CD4-positive, alpha-beta memory T cell (primary cell): ENCODE measurements around the gene CCAR1. TPM values are rescaled to one million over a fixed set of nuclear protein-coding genes. Genes with fewer than 3 reads are reported as not detected.
"Not testable (repeated sequence)": the region's sequence is repeated elsewhere in the genome, so short reads cannot be mapped to it uniquely, and the experiment has no call there.

Experiments used
- CTCF ChIA-PET: fragments of 350-600 bp; sonication (Branson Sonifier 250); formaldehyde crosslinking; loops from one replicate; lab custom pipeline; 2021; ENCODE audit warnings: inconsistent platforms; ENCODE audit not compliant: partially characterized antibody; lab: Charles Lee
- POLR2A ChIA-PET: fragments of 350-600 bp; sonication (Branson Sonifier 250); formaldehyde crosslinking; loops from one replicate; lab custom pipeline; 2021; ENCODE audit not compliant: partially characterized antibody; lab: Charles Lee
- DNase-seq, 5 donors: peaks; one replicate each; pipeline versions ENCODE4 v3.0.0 to v3.0.0-alpha.2; 2020 to 2022; ENCODE audit warnings: mixed read lengths in 1 of 5
- H3K27ac ChIP-seq: one replicate; pipeline ENCODE4 v1.7.0; 2013; ENCODE audit warnings: low read depth, low read length
- H3K27me3 ChIP-seq: 2 replicates; pipeline ENCODE4 v1.7.0; 2013; ENCODE audit warnings: mild to moderate bottlenecking, low read length, moderate library complexity; ENCODE audit not compliant: insufficient read depth
- H3K36me3 ChIP-seq: 2 replicates; pipeline ENCODE4 v1.7.0; 2013; ENCODE audit warnings: mild to moderate bottlenecking, low read length, moderate library complexity; ENCODE audit not compliant: insufficient read depth
- H3K4me1 ChIP-seq: 2 replicates; pipeline ENCODE4 v1.7.0; 2013; ENCODE audit warnings: mild to moderate bottlenecking, low read length, moderate library complexity; ENCODE audit not compliant: insufficient read depth
- H3K4me3 ChIP-seq, 2 donors: one replicate each; pipeline ENCODE4 v1.7.0; 2013; ENCODE audit warnings: low read length in 2 of 2, mild to moderate bottlenecking in 1 of 2
- H3K9me3 ChIP-seq, 2 donors: one replicate each; pipeline ENCODE4 v1.7.0; 2013; ENCODE audit warnings: low read length in 2 of 2, control low read depth in 1 of 2; ENCODE audit not compliant: control insufficient read depth in 1 of 2
- H3K27ac Mint-ChIP-seq, 7 donors: one replicate each; pipeline ENCODE4 v1.8.0; 2020 to 2021; ENCODE audit warnings: mixed read lengths in 7 of 7, mild to moderate bottlenecking in 6 of 7, inconsistent platforms in 3 of 7, moderate library complexity in 3 of 7
- H3K27me3 Mint-ChIP-seq, 2 donors: one replicate each; pipeline ENCODE4 v1.8.0; 2020 to 2021; ENCODE audit warnings: mixed read lengths in 2 of 2
- H3K36me3 Mint-ChIP-seq, 2 donors: one replicate each; pipeline ENCODE4 v1.8.0; 2020 to 2021; ENCODE audit warnings: mixed read lengths in 2 of 2, inconsistent platforms in 1 of 2, mild to moderate bottlenecking in 1 of 2
- H3K4me1 Mint-ChIP-seq, 4 donors: one replicate each; pipeline ENCODE4 v1.8.0; 2020 to 2021; ENCODE audit warnings: mixed read lengths in 4 of 4, mild to moderate bottlenecking in 1 of 4
- H3K4me3 Mint-ChIP-seq, 8 donors: one replicate each; pipeline ENCODE4 v1.8.0; 2020 to 2021; ENCODE audit warnings: mixed read lengths in 8 of 8, mild to moderate bottlenecking in 7 of 8, moderate library complexity in 6 of 8, inconsistent platforms in 3 of 8
- H3K9me3 Mint-ChIP-seq, 8 donors: one replicate each; pipeline ENCODE4 v1.8.0; 2020 to 2021; ENCODE audit warnings: mixed read lengths in 8 of 8, mild to moderate bottlenecking in 5 of 8, inconsistent platforms in 3 of 8, moderate library complexity in 1 of 8
- intact Hi-C: fragments of 100-400 bp; cut with micrococcal nuclease; formaldehyde crosslinking; loops from one replicate; pipeline ENCODE4 v1.15.1; 2023
- polyA plus RNA-seq, 2 donors: library from polyadenylated mRNA; unstranded; fragments of 300-500 nt; fragmentation: Illumina TruSeq; gene quantifications; one replicate each; pipeline ENCODE4 v1.2.3, GENCODE V29; 2021
- total RNA-seq, 2 experiments: library from RNA; stranded (reverse); gene quantifications; one replicate each; pipeline ENCODE4 v1.2.3, GENCODE V29; 2021

The CCAR1 gene
- total and polyA plus RNA-seq, 4 experiments from 2014 or later = 25.9 to 97.3 (median 74.1) TPM

DNA sequence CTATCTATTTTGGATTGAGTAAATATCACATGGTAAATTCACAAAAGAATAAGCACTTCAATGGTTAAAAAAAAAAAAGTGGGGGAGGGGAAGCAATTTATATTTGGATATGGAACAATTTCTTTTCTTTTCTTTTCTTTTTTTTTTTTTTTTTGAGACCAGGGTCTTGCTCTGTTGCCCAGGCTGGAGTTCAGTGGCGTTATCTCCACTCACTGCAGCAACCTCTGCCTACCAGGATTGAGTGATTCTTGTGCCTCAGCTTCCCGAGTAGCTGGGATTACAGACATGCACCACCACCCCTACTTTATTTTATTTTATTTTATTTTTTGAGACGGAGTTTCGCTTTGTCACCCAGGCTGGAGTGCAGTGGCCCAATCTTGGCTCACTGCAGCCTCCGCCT, 12.1 kb upstream of the CCAR1 start:
- H3K27ac ChIP-seq, H3K9me3 ChIP-seq, H3K36me3 ChIP-seq, POLR2A ChIA-PET, H3K27ac Mint-ChIP-seq, CTCF ChIA-PET, H3K27me3 Mint-ChIP-seq, H3K4me3 Mint-ChIP-seq, H3K36me3 Mint-ChIP-seq, H3K9me3 Mint-ChIP-seq, DNase-seq, intact Hi-C loops, H3K4me1 Mint-ChIP-seq, H3K4me3 ChIP-seq, H3K27me3 ChIP-seq, H3K4me1 ChIP-seq: not testable (repeated sequence)

DNA sequence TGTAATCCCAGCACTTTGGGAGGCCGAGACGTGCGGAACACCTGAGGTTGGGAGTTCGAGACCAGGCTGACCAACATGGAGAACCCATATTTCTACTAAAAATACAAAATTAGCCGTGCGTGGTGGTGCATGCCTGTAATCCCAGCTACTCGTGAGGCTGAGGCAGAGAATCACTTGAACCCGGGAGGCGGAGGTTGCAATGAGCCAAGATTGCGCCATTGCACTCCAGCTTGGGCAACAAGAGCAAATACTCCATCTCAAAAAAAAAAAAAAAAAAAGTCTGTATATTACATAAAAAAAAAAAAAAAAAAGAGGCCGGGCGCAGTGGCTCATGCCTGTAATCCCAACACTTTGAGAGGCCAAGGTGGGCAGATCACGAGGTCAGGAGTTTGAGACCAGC, 8.0 kb upstream of the CCAR1 start:
- H3K27me3 ChIP-seq, H3K9me3 ChIP-seq, H3K4me3 Mint-ChIP-seq, H3K36me3 ChIP-seq, H3K27me3 Mint-ChIP-seq, H3K4me3 ChIP-seq, H3K36me3 Mint-ChIP-seq, POLR2A ChIA-PET, H3K27ac ChIP-seq, H3K4me1 Mint-ChIP-seq, H3K9me3 Mint-ChIP-seq, intact Hi-C loops, H3K27ac Mint-ChIP-seq, H3K4me1 ChIP-seq, DNase-seq: not testable (repeated sequence)
- CTCF ChIA-PET = interaction anchor here (0.7 kb wide), 1 partner anchor 158 kb away, joined by 4 read pairs; no protein-coding TSS in a partner anchor

DNA sequence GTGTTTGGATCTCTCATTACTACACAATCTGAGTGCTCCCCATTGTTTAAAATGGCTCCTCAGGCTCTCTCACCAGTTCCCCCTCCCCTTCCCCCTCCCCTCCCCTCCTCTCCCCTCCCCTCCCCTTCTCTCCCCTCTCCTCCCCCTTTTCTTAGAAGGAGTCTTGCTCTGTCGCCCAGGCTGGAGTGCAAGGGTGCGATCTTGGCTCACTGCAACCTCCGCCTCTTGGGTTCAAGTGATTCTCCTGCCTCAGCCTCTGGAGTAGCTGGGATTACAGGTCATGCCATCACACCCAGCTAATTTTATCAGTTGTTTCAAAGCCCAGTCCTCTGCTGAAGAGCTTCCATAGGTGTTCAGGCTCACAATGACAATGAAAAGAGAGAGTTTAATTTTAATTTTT, 3.6 kb upstream of the CCAR1 start:
- Histone ChIP-seq H3K36me3 (no peaks in the 10 kb centered on the region), H3K4me1 (peaks cover 6% of the 10 kb centered on the region), H3K27ac (no peak overlapping the region), H3K9me3 (no peaks in the 10 kb centered on the region), H3K4me3 (no peak overlapping the region), H3K27me3 (no peaks in the 10 kb centered on the region)
- ChIA-PET POLR2A (no interaction called here), CTCF (no interaction called here)
- Mint-ChIP-seq H3K27me3 (no peaks in the 10 kb centered on the region), H3K4me1 (peaks cover 10 to 19% (median 12%) of the 10 kb centered on the region in 4 donors), H3K9me3 (no peaks in the 10 kb centered on the region), H3K27ac (peak overlapping the region in 1 of 7 donors; percentile 67), H3K36me3 (peaks cover 5 to 10% of the 10 kb centered on the region in 2 donors), H3K4me3 (no peak overlapping the region)
- intact Hi-C loops = no loop called here
- DNase-seq = no peak

DNA sequence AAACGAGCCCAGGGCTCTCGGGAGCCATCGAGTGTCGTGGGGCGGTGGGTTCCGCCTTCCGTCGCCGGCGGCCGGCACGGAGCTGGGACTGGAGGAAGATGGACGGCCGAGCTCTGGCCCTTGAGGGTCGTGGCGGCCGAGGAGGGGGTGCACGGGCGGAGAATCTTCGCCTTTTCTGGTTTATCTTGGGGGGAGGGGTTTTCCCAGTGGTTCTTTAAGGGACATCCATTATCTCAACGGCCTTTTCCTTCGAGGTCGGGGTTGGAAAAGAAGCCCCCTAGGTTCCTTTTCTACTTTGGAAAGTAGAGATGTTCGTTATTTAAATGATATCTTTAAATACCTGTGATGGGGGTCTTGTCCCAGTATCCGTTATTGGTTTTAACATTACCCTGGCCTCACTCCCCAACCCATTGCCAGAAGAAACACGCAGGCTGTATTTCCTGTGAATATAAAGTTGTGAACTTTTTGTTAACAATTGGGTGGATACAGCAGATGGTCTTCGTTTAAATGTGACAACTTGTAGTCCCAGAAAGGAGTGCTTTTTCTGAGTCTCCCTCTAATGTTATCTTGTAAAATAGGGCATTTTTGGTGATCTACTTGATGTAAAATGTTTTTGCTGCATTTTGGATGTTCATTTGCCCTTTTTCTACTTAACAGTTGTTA, 765 bp downstream of the CCAR1 start:
- Mint-ChIP-seq H3K27ac (peak overlapping the region; percentile 81 to 100 (median 98)), H3K4me1 (peaks cover 13 to 23% (median 16%) of the 10 kb centered on the region in 4 donors), H3K36me3 (peaks cover 17 to 31% of the 10 kb centered on the region in 2 donors), H3K4me3 (peak overlapping the region; percentile 91 to 99 (median 98)), H3K9me3 (no peaks in the 10 kb centered on the region), H3K27me3 (no peaks in the 10 kb centered on the region)
- DNase-seq = peak in 4 of 5 donors; percentile 3 to 25 (median 7)
- peaks cover 12% of the 10 kb centered on the region for H3K36me3 ChIP-seq
- H3K9me3 ChIP-seq = no peaks in the 10 kb centered on the region
- peak overlapping the region; percentile 94 for H3K27ac ChIP-seq
- peaks cover 10% of the 10 kb centered on the region for H3K4me1 ChIP-seq
- intact Hi-C loops = loop anchor here (1.0 to 10.0 kb wide), 8 partner anchors 167 to 957 kb away; partner anchors contain the start of genes DDX50, HERC4, SIRT1 and SLC25A16
- no peaks in the 10 kb centered on the region for H3K27me3 ChIP-seq
- POLR2A ChIA-PET = interaction anchor here (1.0 to 1.5 kb wide), 6 partner anchors 10 to 390 kb away, joined by 3 to 9 read pairs (median 4); partner anchors contain the start of genes DDX21 and HNRNPH3
- H3K4me3 ChIP-seq = peak overlapping the region; percentile 26 to 84
- CTCF ChIA-PET = interaction anchor here (3.0 kb wide), 1 partner anchor 171 kb away, joined by 14 read pairs; no protein-coding TSS in a partner anchor

DNA sequence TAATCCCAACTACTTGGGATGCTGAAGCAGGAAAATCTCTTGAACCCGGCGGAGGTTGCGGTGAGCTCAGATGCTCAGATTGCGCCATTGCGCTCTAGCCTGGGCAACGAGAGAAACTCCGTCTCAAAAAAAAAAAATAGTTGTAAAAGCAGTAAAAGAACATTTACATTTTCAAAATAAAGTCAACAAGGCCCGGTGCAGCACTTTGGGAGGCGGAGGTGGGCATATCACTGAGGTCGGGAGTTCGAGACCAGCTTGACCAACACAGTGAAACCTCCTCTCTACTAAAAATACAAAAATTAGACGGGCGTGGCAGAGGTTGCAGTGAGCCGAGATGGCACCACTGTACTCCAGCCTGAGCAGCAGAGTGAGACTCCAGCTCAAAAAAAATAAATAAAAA, 4.0 kb downstream of the CCAR1 start:
- POLR2A ChIA-PET = no interaction called here

DNA sequence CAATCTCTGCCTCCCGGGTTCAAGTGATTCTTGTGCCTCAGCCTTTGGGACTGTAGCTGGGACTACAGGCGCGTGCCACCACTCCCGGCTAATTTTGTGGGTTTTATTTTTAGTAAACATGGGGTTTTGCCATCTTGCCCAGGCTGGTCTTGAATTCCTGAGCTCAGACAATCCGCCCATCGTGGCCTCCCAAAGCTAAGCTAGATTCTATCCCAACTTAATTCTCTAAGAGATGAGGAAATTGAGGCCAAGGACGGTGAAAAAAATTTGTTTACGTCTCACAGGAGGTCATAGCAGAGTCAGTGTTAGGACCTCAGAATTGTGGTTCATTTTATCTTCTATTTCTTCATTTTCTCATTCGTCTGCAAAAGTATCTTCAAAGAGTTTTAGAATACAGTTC, 6.1 kb downstream of the CCAR1 start:
- POLR2A ChIA-PET = interaction anchor here (1.0 kb wide), 1 partner anchor 395 kb away, joined by 4 read pairs; the partner anchor contains the start of gene HNRNPH3
- no peak overlapping the region for H3K4me3 ChIP-seq
- H3K27me3 ChIP-seq = no peaks in the 10 kb centered on the region
- peaks cover 33 to 57% of the 10 kb centered on the region in 2 donors for H3K36me3 Mint-ChIP-seq
- no peak overlapping the region for H3K4me3 Mint-ChIP-seq
- H3K27ac Mint-ChIP-seq = peak overlapping the region in 1 of 7 donors; percentile 53
- no peaks in the 10 kb centered on the region for H3K9me3 ChIP-seq
- H3K36me3 ChIP-seq = peaks cover 33% of the 10 kb centered on the region
- H3K27ac ChIP-seq = no peak overlapping the region
- no peak for DNase-seq
- peaks cover 5 to 20% (median 9%) of the 10 kb centered on the region in 4 donors for H3K4me1 Mint-ChIP-seq
- no peaks in the 10 kb centered on the region for H3K27me3 Mint-ChIP-seq
- H3K4me1 ChIP-seq = peaks cover 11% of the 10 kb centered on the region
- intact Hi-C loops = loop anchor here (10.0 kb wide), 3 partner anchors 172 to 842 kb away; partner anchors contain the start of genes HERC4 and SIRT1
- H3K9me3 Mint-ChIP-seq = no peaks in the 10 kb centered on the region
- CTCF ChIA-PET = interaction anchor here (0.6 to 1.4 kb wide), 2 partner anchors 18 to 259 kb away, joined by 3 to 4 read pairs; no protein-coding TSS in a partner anchor

More for the DNA sequence above, 4.0 kb downstream of the CCAR1 start:
- Mint-ChIP-seq H3K27ac (peak overlapping the region in 1 of 7 donors; percentile 66), H3K27me3 (no peaks in the 10 kb centered on the region), H3K9me3 (no peaks in the 10 kb centered on the region), H3K36me3 (peaks cover 26 to 52% of the 10 kb centered on the region in 2 donors), H3K4me1 (peaks cover 11 to 27% (median 19%) of the 10 kb centered on the region in 4 donors), H3K4me3 (peak overlapping the region in 1 of 8 donors; percentile 17)
- Histone ChIP-seq H3K4me1 (peaks cover 14% of the 10 kb centered on the region), H3K4me3 (no peak overlapping the region), H3K36me3 (peaks cover 29% of the 10 kb centered on the region), H3K27me3 (no peaks in the 10 kb centered on the region), H3K27ac (no peak overlapping the region), H3K9me3 (no peaks in the 10 kb centered on the region)
- intact Hi-C loops = loop anchor here (10.0 kb wide), 3 partner anchors 170 to 840 kb away; partner anchors contain the start of genes HERC4 and SIRT1
- no peak for DNase-seq
- CTCF ChIA-PET = no interaction called here

DNA sequence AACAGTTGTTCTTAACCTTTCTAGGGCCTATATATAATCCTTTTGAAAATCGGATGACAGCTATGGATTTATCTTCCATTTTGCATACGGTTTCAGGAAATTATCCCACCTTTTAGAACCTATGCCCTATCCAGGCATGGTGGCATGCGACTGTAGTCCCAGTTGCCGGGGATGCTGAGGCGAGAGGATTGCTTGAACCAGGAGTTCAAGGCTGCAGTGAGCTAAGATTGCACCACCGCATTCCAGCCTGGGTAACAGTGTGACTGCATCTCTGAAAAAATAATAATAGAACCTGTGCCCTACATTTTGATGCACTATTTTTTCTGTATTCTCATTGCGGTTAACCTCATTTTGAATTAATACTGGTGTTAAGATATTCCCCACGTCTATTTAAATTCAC, 11.6 kb downstream of the CCAR1 start:
- peaks cover 46% of the 10 kb centered on the region for H3K36me3 ChIP-seq
- intact Hi-C loops = no loop called here
- H3K4me1 Mint-ChIP-seq = peaks cover 4 to 17% (median 9%) of the 10 kb centered on the region in 4 donors
- peaks cover 2% of the 10 kb centered on the region for H3K4me1 ChIP-seq
- H3K27ac ChIP-seq = no peak overlapping the region
- no peak overlapping the region for H3K4me3 ChIP-seq
- peak overlapping the region in 1 of 7 donors; percentile 3 for H3K27ac Mint-ChIP-seq
- ChIA-PET POLR2A (interaction anchor here (0.8 kb wide), 1 partner anchor 11 kb away, joined by 3 read pairs; the partner anchor contains the start of gene CCAR1), CTCF (no interaction called here)
- no peak overlapping the region for H3K4me3 Mint-ChIP-seq
- H3K27me3 ChIP-seq = no peaks in the 10 kb centered on the region
- DNase-seq = no peak
- H3K9me3 Mint-ChIP-seq = no peaks in the 10 kb centered on the region
- peaks cover 36 to 65% of the 10 kb centered on the region in 2 donors for H3K36me3 Mint-ChIP-seq
- no peaks in the 10 kb centered on the region for H3K27me3 Mint-ChIP-seq
- H3K9me3 ChIP-seq = no peaks in the 10 kb centered on the region
